Measurements from ENCODE around the gene AKAP1. TPM values are rescaled to one million over a fixed set of nuclear protein-coding genes. Genes with fewer than 3 reads are reported as not detected.

The AKAP1 gene
- total and polyA plus RNA-seq, 2 of the 8 experiments (the other 6 are each of a cell fraction or from before 2014, with no cell fraction given) = 120 to 156 TPM

DNA sequence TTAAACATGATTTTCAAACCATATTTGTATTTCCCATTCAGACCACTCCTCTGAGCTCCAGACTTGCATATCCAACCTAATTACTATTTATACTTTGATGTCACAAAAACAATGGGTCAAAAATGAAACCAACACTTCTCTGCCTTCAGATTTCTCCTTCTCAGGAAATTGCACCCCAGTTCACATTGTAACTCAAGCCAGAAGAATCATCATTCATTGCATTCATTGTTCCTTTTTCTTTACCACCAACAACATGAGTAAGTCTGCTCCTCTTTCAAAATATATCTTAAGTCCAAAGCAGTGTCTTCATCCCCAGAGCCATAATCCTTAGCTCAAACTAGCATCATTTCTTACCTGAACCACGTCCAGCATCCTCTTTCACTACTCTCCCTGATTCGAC lies 2.6 kb upstream of the AKAP1 start:
- CTCF ChIA-PET (ENCODE audit: partially characterized antibody) = interaction anchor here (0.6 to 3.1 kb wide), 6 partner anchors 8 to 658 kb away, joined by 3 to 10 read pairs (median 4); no protein-coding TSS in a partner anchor
- no peak overlapping the region for H3K4me2 ChIP-seq (ENCODE audit: insufficient read depth in 1 of 2, low read depth in 2 of 2, low read length in 2 of 2)
- no peak for TF ChIP-seq MAFK (IDR thresholded peaks at IDR 0.05; ENCODE audit: low read depth, low read length)
- TF ChIP-seq TEAD4 (IDR thresholded peaks at IDR 0.05; ENCODE audit: low read depth, low read length) = no peak
- no peak for TF ChIP-seq ASH2L (IDR thresholded peaks at IDR 0.05; ENCODE audit: low read length)
- TF ChIP-seq, protein P1, sequence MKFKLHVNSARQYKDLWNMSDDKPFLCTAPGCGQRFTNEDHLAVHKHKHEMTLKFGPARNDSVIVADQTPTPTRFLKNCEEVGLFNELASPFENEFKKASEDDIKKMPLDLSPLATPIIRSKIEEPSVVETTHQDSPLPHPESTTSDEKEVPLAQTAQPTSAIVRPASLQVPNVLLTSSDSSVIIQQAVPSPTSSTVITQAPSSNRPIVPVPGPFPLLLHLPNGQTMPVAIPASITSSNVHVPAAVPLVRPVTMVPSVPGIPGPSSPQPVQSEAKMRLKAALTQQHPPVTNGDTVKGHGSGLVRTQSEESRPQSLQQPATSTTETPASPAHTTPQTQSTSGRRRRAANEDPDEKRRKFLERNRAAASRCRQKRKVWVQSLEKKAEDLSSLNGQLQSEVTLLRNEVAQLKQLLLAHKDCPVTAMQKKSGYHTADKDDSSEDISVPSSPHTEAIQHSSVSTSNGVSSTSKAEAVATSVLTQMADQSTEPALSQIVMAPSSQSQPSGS (IDR thresholded peaks at IDR 0.05; ENCODE audit: low read length) = no peak
- no peak for TF ChIP-seq BACH1 (IDR thresholded peaks at IDR 0.05; ENCODE audit: low read length)
- no peak for TF ChIP-seq CBX5 (IDR thresholded peaks at IDR 0.05; ENCODE audit: low read depth, low read length)
- no peak for TF ChIP-seq TAF7 (optimal IDR thresholded peaks at IDR 0.05; ENCODE audit: borderline replicate concordance, low read depth, low read length)
- TF ChIP-seq, protein P2, sequence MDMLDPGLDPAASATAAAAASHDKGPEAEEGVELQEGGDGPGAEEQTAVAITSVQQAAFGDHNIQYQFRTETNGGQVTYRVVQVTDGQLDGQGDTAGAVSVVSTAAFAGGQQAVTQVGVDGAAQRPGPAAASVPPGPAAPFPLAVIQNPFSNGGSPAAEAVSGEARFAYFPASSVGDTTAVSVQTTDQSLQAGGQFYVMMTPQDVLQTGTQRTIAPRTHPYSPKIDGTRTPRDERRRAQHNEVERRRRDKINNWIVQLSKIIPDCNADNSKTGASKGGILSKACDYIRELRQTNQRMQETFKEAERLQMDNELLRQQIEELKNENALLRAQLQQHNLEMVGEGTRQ (IDR thresholded peaks at IDR 0.05; ENCODE audit: low read length) = no peak
- TF ChIP-seq PHF8 (conservative IDR thresholded peaks at IDR 0.05; ENCODE audit: low read depth, low read length) = no peak
- TF ChIP-seq RNF2 (IDR thresholded peaks at IDR 0.05; ENCODE audit: borderline replicate concordance, low read depth, low read length, missing control alignments, poor library complexity, severe bottlenecking) = no peak

More for the DNA sequence above, 2.6 kb upstream of the AKAP1 start:
- no peak overlapping the region for H2BK15ac ChIP-seq (ENCODE audit: low read length)
- H2AK5ac ChIP-seq (ENCODE audit: low read depth, low read length) = no peak overlapping the region
- H2AFZ ChIP-seq (ENCODE audit: low read length) = no peak overlapping the region
- H3K4me1 ChIP-seq (replicated peaks in 1 of 4; ENCODE audit: control insufficient read depth in 3 of 4, insufficient read depth in 4 of 4, low read length in 3 of 4) = peaks cover 1 to 11% (median 7%) of the 10 kb centered on the region in 4 experiments; a peak in 5 of 7 replicates
- no peak overlapping the region for H3K4ac ChIP-seq (replicated peaks; ENCODE audit: insufficient read length, low read depth, low read length)
- no peak overlapping the region for H4K91ac ChIP-seq (replicated peaks; ENCODE audit: insufficient read length, low read length)
- WGBS, 2 experiments (ENCODE audit: extremely low coverage in 1 of 2, insufficient coverage in 1 of 2, insufficient read length in 1 of 2, insufficient replicate concordance in 2 of 2, low coverage in 1 of 2, low lambda C conversion rate in 2 of 2, missing lambda C conversion rate in 1 of 2) = 91% methylated on average over 2 of the region's 2 CpGs; no CpG with 5 or more reads in 1 of the 2 experiments
- H3K9ac ChIP-seq (replicated peaks in 1 of 4; ENCODE audit: extremely low read depth in 1 of 4, low read depth in 3 of 4, low read length in 3 of 4) = no peak overlapping the region; a peak in 1 of 7 replicates
- H3K9me3 ChIP-seq (ENCODE audit: insufficient read depth in 2 of 2, low read depth in 1 of 2, low read length in 1 of 2) = no peaks in the 10 kb centered on the region
- no peak overlapping the region for H2BK120ac ChIP-seq (replicated peaks; ENCODE audit: low read depth, low read length)
- no peak overlapping the region for H4K5ac ChIP-seq (ENCODE audit: insufficient read length, low read depth, low read length)
- no peaks in the 10 kb centered on the region; the same call in 1 of the 2 replicates for H3K79me1 ChIP-seq (ENCODE audit: low read depth, low read length)
- H2BK20ac ChIP-seq (ENCODE audit: low read length) = no peak overlapping the region
- no peaks in the 10 kb centered on the region; a peak in 1 of 7 replicates for H3K27me3 ChIP-seq (replicated peaks in 1 of 4; ENCODE audit: control insufficient read depth in 3 of 4, extremely low read depth in 1 of 4, insufficient read depth in 3 of 4, low read length in 3 of 4)
- no peak overlapping the region for H3K18ac ChIP-seq (ENCODE audit: extremely low read depth, low read length)
- H3K36me3 ChIP-seq (ENCODE audit: control insufficient read depth in 2 of 4, insufficient read depth in 4 of 4, low read length in 3 of 4) = no peaks in the 10 kb centered on the region; a peak in 1 of 8 replicates
- H3K27ac ChIP-seq (ENCODE audit: low read depth, low read length) = no peak overlapping the region
- DNase-seq (ENCODE audit: low read depth in 1 of 2, low spot score in 2 of 2) (no peak), FAIRE-seq (no peak)
- H3K23me2 ChIP-seq (ENCODE audit: low read depth, low read length) = peaks cover 11% of the 10 kb centered on the region
- peaks cover 7 to 19% of the 10 kb centered on the region in 2 experiments for H3K79me2 ChIP-seq (ENCODE audit: control insufficient read depth in 1 of 2, insufficient read depth in 2 of 2, low read length in 2 of 2)
- no peak overlapping the region for H4K8ac ChIP-seq (ENCODE audit: extremely low read depth, insufficient read depth, low read length)
- no peak overlapping the region for H2BK5ac ChIP-seq (ENCODE audit: low read depth, low read length)
- no peak overlapping the region for H3K14ac ChIP-seq (ENCODE audit: insufficient read length)
- no peak overlapping the region for H3K56ac ChIP-seq (replicated peaks; ENCODE audit: insufficient read length, low read depth, low read length)
- H2BK12ac ChIP-seq (ENCODE audit: low read depth, low read length) = no peak overlapping the region
- H3K4me3 ChIP-seq (ENCODE audit: extremely low read depth in 1 of 4, insufficient read depth in 2 of 4, low read depth in 3 of 4, low read length in 4 of 4) = no peak overlapping the region
- H3K23ac ChIP-seq (ENCODE audit: insufficient read length) = no peak overlapping the region
- H4K20me1 ChIP-seq (replicated peaks in 1 of 2; ENCODE audit: control insufficient read depth in 1 of 2, insufficient read depth in 2 of 2, low read length in 2 of 2) = peaks cover 0 to 10% of the 10 kb centered on the region in 2 experiments
- POLR2A ChIA-PET (ENCODE audit: partially characterized antibody) = interaction anchor here (1.2 to 1.5 kb wide), 2 partner anchors 10 kb away, joined by 4 read pairs; no protein-coding TSS in a partner anchor

Data from H1 (cell line).